ENCODE results near the gene SIGLEC6.

SIGLEC6 gene

GRCh38 chr19:51469629-51470028 lies 61.8 kb downstream of the SIGLEC6 start:
- no peak overlapping the region for H2AFZ ChIP-seq (ENCODE audit: low read depth, low read length)
- no peak overlapping the region for H3K9ac ChIP-seq (ENCODE audit: low read length)
- no peak overlapping the region for H2BK120ac ChIP-seq (ENCODE audit: low read depth, low read length)
- H2AK5ac ChIP-seq (ENCODE audit: low read length, severe bottlenecking), result no peak overlapping the region
- H3K23ac ChIP-seq (ENCODE audit: low read length in 2 of 2), result no peak overlapping the region
- H3K14ac ChIP-seq (ENCODE audit: low read length in 2 of 2), result no peak overlapping the region
- H2BK12ac ChIP-seq (ENCODE audit: low read length in 2 of 2), result no peak overlapping the region
- no peaks in the 10 kb centered on the region for H3K9me3 ChIP-seq (ENCODE audit: control insufficient read depth, low read length)
- 42% methylated on average over 1 of the region's 1 CpG for WGBS
- H3K36me3 ChIP-seq (ENCODE audit: control insufficient read depth in 1 of 2, insufficient read depth in 2 of 2, low read depth in 1 of 2, low read length in 2 of 2), result no peaks in the 10 kb centered on the region
- no peak overlapping the region for H3K4ac ChIP-seq (ENCODE audit: low read depth in 1 of 2, low read length in 2 of 2)
- no peak overlapping the region for H4K91ac ChIP-seq (ENCODE audit: low read length)
- H3K4me3 ChIP-seq (ENCODE audit: insufficient read depth in 1 of 2, low read depth in 1 of 2, low read length in 2 of 2), result no peak overlapping the region
- H3K4me1 ChIP-seq (ENCODE audit: control insufficient read depth, insufficient read depth, low read depth, low read length), result no peaks in the 10 kb centered on the region
- H3K18ac ChIP-seq (ENCODE audit: low read depth in 1 of 2, low read length in 2 of 2), result no peak overlapping the region
- H3K79me1 ChIP-seq (replicated peaks; ENCODE audit: low read length, poor library complexity, severe bottlenecking), result no peaks in the 10 kb centered on the region
- peaks cover 0 to 38% of the 10 kb centered on the region in 2 experiments for H3K27me3 ChIP-seq (ENCODE audit: control insufficient read depth in 1 of 2, insufficient read depth in 1 of 2, low read length in 2 of 2)
- DNase-seq, result no peak
- no peak overlapping the region for H2BK15ac ChIP-seq (ENCODE audit: low read depth, poor library complexity, severe bottlenecking)
- H3K4me2 ChIP-seq (ENCODE audit: low read length, poor library complexity, severe bottlenecking), result no peak overlapping the region
- H2BK5ac ChIP-seq (ENCODE audit: low read depth, low read length, poor library complexity, severe bottlenecking), result no peak overlapping the region
- no peak overlapping the region for H3K27ac ChIP-seq (ENCODE audit: low read length, poor library complexity, severe bottlenecking)
- no peak overlapping the region for H4K8ac ChIP-seq (ENCODE audit: low read length)

- H4K91ac ChIP-seq (ENCODE audit: low read length), result no peak overlapping the region
- no peak overlapping the region for H3K27ac ChIP-seq (ENCODE audit: low read length, poor library complexity, severe bottlenecking)
- no peak overlapping the region for H3K14ac ChIP-seq (ENCODE audit: low read length in 2 of 2)
- no peak overlapping the region for H3K23ac ChIP-seq (ENCODE audit: low read length in 2 of 2)
- H2AK5ac ChIP-seq (ENCODE audit: low read length, severe bottlenecking), result no peak overlapping the region
- H2BK5ac ChIP-seq (ENCODE audit: low read depth, low read length, poor library complexity, severe bottlenecking), result no peak overlapping the region
- no peak overlapping the region for H3K9ac ChIP-seq (ENCODE audit: low read length)
- no peaks in the 10 kb centered on the region for H3K79me1 ChIP-seq (replicated peaks; ENCODE audit: low read length, poor library complexity, severe bottlenecking)
- H3K18ac ChIP-seq (ENCODE audit: low read depth in 1 of 2, low read length in 2 of 2), result no peak overlapping the region
- H3K4ac ChIP-seq (ENCODE audit: low read depth in 1 of 2, low read length in 2 of 2), result no peak overlapping the region
- H3K4me2 ChIP-seq (ENCODE audit: low read length, poor library complexity, severe bottlenecking), result no peak overlapping the region
- H3K9me3 ChIP-seq (ENCODE audit: control insufficient read depth, low read length), result no peaks in the 10 kb centered on the region
- no peak for DNase-seq
- H2BK12ac ChIP-seq (ENCODE audit: low read length in 2 of 2), result no peak overlapping the region
- H3K4me1 ChIP-seq (ENCODE audit: control insufficient read depth, insufficient read depth, low read depth, low read length), result no peaks in the 10 kb centered on the region
- no peak overlapping the region for H2BK120ac ChIP-seq (ENCODE audit: low read depth, low read length)
- no peak overlapping the region for H2BK15ac ChIP-seq (ENCODE audit: low read depth, poor library complexity, severe bottlenecking)
- 13% methylated on average over 1 of the region's 4 CpGs for WGBS
- H3K27me3 ChIP-seq (ENCODE audit: control insufficient read depth in 1 of 2, insufficient read depth in 1 of 2, low read length in 2 of 2), result peaks cover 0 to 37% of the 10 kb centered on the region in 2 experiments
- H4K8ac ChIP-seq (ENCODE audit: low read length), result no peak overlapping the region
- H3K36me3 ChIP-seq (ENCODE audit: control insufficient read depth in 1 of 2, insufficient read depth in 2 of 2, low read depth in 1 of 2, low read length in 2 of 2), result no peaks in the 10 kb centered on the region
- no peak overlapping the region for H3K4me3 ChIP-seq (ENCODE audit: insufficient read depth in 1 of 2, low read depth in 1 of 2, low read length in 2 of 2)
- H2AFZ ChIP-seq (ENCODE audit: low read depth, low read length), result no peak overlapping the region
Measured at GRCh38 chr19:51469162-51469561, 62.3 kb downstream of the SIGLEC6 start.

GRCh38 chr19:51468545-51468920 lies 62.9 kb downstream of the SIGLEC6 start:
- no peak overlapping the region for H3K4me3 ChIP-seq (ENCODE audit: insufficient read depth in 1 of 2, low read depth in 1 of 2, low read length in 2 of 2)
- H3K27me3 ChIP-seq (ENCODE audit: control insufficient read depth in 1 of 2, insufficient read depth in 1 of 2, low read length in 2 of 2), result peaks cover 0 to 31% of the 10 kb centered on the region in 2 experiments
- no peak overlapping the region for H3K23ac ChIP-seq (ENCODE audit: low read length in 2 of 2)
- no peak overlapping the region for H2BK12ac ChIP-seq (ENCODE audit: low read length in 2 of 2)
- no peak overlapping the region for H2AK5ac ChIP-seq (ENCODE audit: low read length, severe bottlenecking)
- 68% methylated on average over 2 of the region's 2 CpGs for WGBS
- no peak overlapping the region for H3K4me2 ChIP-seq (ENCODE audit: low read length, poor library complexity, severe bottlenecking)
- H2AFZ ChIP-seq (ENCODE audit: low read depth, low read length), result no peak overlapping the region
- H3K18ac ChIP-seq (ENCODE audit: low read depth in 1 of 2, low read length in 2 of 2), result no peak overlapping the region
- no peaks in the 10 kb centered on the region for H3K79me1 ChIP-seq (replicated peaks; ENCODE audit: low read length, poor library complexity, severe bottlenecking)
- H4K8ac ChIP-seq (ENCODE audit: low read length), result no peak overlapping the region
- H2BK5ac ChIP-seq (ENCODE audit: low read depth, low read length, poor library complexity, severe bottlenecking), result no peak overlapping the region
- H3K9ac ChIP-seq (ENCODE audit: low read length), result no peak overlapping the region
- no peak overlapping the region for H2BK15ac ChIP-seq (ENCODE audit: low read depth, poor library complexity, severe bottlenecking)
- H3K36me3 ChIP-seq (ENCODE audit: control insufficient read depth in 1 of 2, insufficient read depth in 2 of 2, low read depth in 1 of 2, low read length in 2 of 2), result no peaks in the 10 kb centered on the region
- no peak for DNase-seq
- H2BK120ac ChIP-seq (ENCODE audit: low read depth, low read length), result no peak overlapping the region
- H4K91ac ChIP-seq (ENCODE audit: low read length), result no peak overlapping the region
- no peak overlapping the region for H3K14ac ChIP-seq (ENCODE audit: low read length in 2 of 2)
- H3K9me3 ChIP-seq (ENCODE audit: control insufficient read depth, low read length), result no peaks in the 10 kb centered on the region
- no peaks in the 10 kb centered on the region for H3K4me1 ChIP-seq (ENCODE audit: control insufficient read depth, insufficient read depth, low read depth, low read length)
- no peak overlapping the region for H3K4ac ChIP-seq (ENCODE audit: low read depth in 1 of 2, low read length in 2 of 2)
- H3K27ac ChIP-seq (ENCODE audit: low read length, poor library complexity, severe bottlenecking), result no peak overlapping the region

GRCh38 chr19:51467864-51468544 lies 63.5 kb downstream of the SIGLEC6 start:
- no peak overlapping the region for H4K8ac ChIP-seq (ENCODE audit: low read length)
- no peak for DNase-seq
- no peak overlapping the region for H3K9ac ChIP-seq (ENCODE audit: low read length)
- H3K4me1 ChIP-seq (ENCODE audit: control insufficient read depth, insufficient read depth, low read depth, low read length), result no peaks in the 10 kb centered on the region
- no peak overlapping the region for H3K23ac ChIP-seq (ENCODE audit: low read length in 2 of 2)
- no peaks in the 10 kb centered on the region for H3K36me3 ChIP-seq (ENCODE audit: control insufficient read depth in 1 of 2, insufficient read depth in 2 of 2, low read depth in 1 of 2, low read length in 2 of 2)
- H2AK5ac ChIP-seq (ENCODE audit: low read length, severe bottlenecking), result no peak overlapping the region
- no peak overlapping the region for H4K91ac ChIP-seq (ENCODE audit: low read length)
- no peak overlapping the region for H3K14ac ChIP-seq (ENCODE audit: low read length in 2 of 2)
- H3K18ac ChIP-seq (ENCODE audit: low read depth in 1 of 2, low read length in 2 of 2), result no peak overlapping the region
- no peak overlapping the region for H2BK5ac ChIP-seq (ENCODE audit: low read depth, low read length, poor library complexity, severe bottlenecking)
- H2BK120ac ChIP-seq (ENCODE audit: low read depth, low read length), result no peak overlapping the region
- H3K4me2 ChIP-seq (ENCODE audit: low read length, poor library complexity, severe bottlenecking), result no peak overlapping the region
- H2BK12ac ChIP-seq (ENCODE audit: low read length in 2 of 2), result no peak overlapping the region
- whole genome bisulfite sequencing, result 55% methylated on average over 4 of the region's 4 CpGs
- no peaks in the 10 kb centered on the region for H3K9me3 ChIP-seq (ENCODE audit: control insufficient read depth, low read length)
- H3K4ac ChIP-seq (ENCODE audit: low read depth in 1 of 2, low read length in 2 of 2), result no peak overlapping the region
- H3K27me3 ChIP-seq (ENCODE audit: control insufficient read depth in 1 of 2, insufficient read depth in 1 of 2, low read length in 2 of 2), result peaks cover 0 to 31% of the 10 kb centered on the region in 2 experiments
- no peak overlapping the region for H3K4me3 ChIP-seq (ENCODE audit: insufficient read depth in 1 of 2, low read depth in 1 of 2, low read length in 2 of 2)
- H3K27ac ChIP-seq (ENCODE audit: low read length, poor library complexity, severe bottlenecking), result no peak overlapping the region
- H2BK15ac ChIP-seq (ENCODE audit: low read depth, poor library complexity, severe bottlenecking), result no peak overlapping the region
- H3K79me1 ChIP-seq (replicated peaks; ENCODE audit: low read length, poor library complexity, severe bottlenecking), result no peaks in the 10 kb centered on the region
- H2AFZ ChIP-seq (ENCODE audit: low read depth, low read length), result no peak overlapping the region
